NT2/D1 (cell line): ENCODE results near the gene IL36B.

Experiments used
- YY1 ChIP-seq: IDR thresholded peaks from 2 replicates; pipeline ENCODE4 v1.6.1; 2011; ENCODE audit not compliant: insufficient read length, insufficient read depth
- ZNF274 ChIP-seq: IDR thresholded peaks from 2 replicates; pipeline ENCODE4 v1.6.1; 2011; ENCODE audit warnings: mild to moderate bottlenecking, low read depth, low read length

DNA sequence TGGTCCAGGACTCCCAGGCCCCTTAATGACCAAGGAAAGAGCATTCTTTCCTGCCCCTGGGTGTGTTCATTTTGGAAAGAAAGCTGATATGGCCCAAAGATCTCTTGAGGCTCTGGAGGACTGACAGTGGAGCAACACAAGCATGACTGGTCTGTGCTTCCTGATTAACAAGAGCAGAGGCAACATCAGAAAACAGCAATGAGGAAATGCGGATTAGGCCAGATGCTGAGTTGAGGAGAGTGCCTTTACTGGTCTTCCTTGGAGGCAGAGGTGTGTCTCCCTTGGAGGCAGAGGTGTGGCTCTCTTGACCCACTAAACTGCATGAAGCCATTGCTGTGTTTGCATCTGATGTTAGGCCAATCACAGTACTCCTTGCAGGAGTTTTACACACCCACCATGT lies 19.9 kb downstream of the IL36B start:
- TF ChIP-seq YY1, result no peak
- no peak for TF ChIP-seq ZNF274
